Upper lobe of left lung (tissue), 6 donors: ENCODE results near the gene ATP2B2. TPM values are rescaled to one million over a fixed set of nuclear protein-coding genes. Genes with fewer than 3 reads are reported as not detected.

Source experiments
- ATAC-seq, 2 donors: fragments of 200-7000 bp; cut with Tn5 transposase; one replicate each; pipeline ENCODE4 v1.9.1; 2022; ENCODE audit warnings: mild to moderate bottlenecking in 2 of 2, moderate library complexity in 2 of 2; ENCODE audit not compliant: low FRiP score in 2 of 2
- DNase-seq, 2 donors: peaks; one replicate each; pipeline ENCODE4 v3.0.0-alpha.2; 2019 to 2020
- H3K27ac ChIP-seq, 4 donors: fragments of 200-600 bp; sonication (generic); one replicate each; pipeline ENCODE4 v1.5.1; 2016 to 2019
- H3K27me3 ChIP-seq, 4 donors: fragments of 200-600 bp; sonication (generic); one replicate each; pipeline ENCODE4 v1.5.1; 2017 to 2019
- H3K36me3 ChIP-seq, 4 donors: fragments of 200-600 bp; sonication (generic); one replicate each; pipeline ENCODE4 v1.5.1; 2016 to 2019
- H3K4me1 ChIP-seq, 4 donors: fragments of 200-600 bp; sonication (generic); one replicate each; pipeline ENCODE4 v1.5.1; 2018 to 2019
- H3K4me3 ChIP-seq, 4 donors: fragments of 200-600 bp; sonication (generic); one replicate each; pipeline ENCODE4 v1.5.1; 2017 to 2019; ENCODE audit warnings: mild to moderate bottlenecking in 2 of 4, moderate library complexity in 1 of 4
- H3K9me3 ChIP-seq, 4 donors: fragments of 200-600 bp; sonication (generic); one replicate each; pipeline ENCODE4 v1.5.1; 2018 to 2019
- CTCF ChIP-seq, 6 experiments: fragments of 450-650 bp in 4 of 6; fragments of 200-600 bp in 2 of 6; sonication (generic) in 2 of 6; IDR thresholded peaks; one replicate each; pipeline ENCODE4 v1.5.1; 2016 to 2019; ENCODE audit warnings: antibody characterized with exemption in 6 of 6
- EP300 ChIP-seq, 4 donors: sonication (generic); formaldehyde crosslinking; IDR thresholded peaks; one replicate each; pipeline ENCODE4 v1.5.1; 2017; ENCODE audit warnings: antibody characterized with exemption in 4 of 4, control low read depth in 2 of 4
- POLR2A ChIP-seq, 4 donors: fragments of 450-650 bp; IDR thresholded peaks; one replicate each; pipeline ENCODE4 v1.5.1; 2016 to 2017; ENCODE audit warnings: antibody characterized with exemption in 4 of 4, mild to moderate bottlenecking in 2 of 4
- POLR2AphosphoS5 ChIP-seq, 2 donors: sonication (generic); formaldehyde crosslinking; IDR thresholded peaks; one replicate each; pipeline ENCODE4 v1.5.1; 2017; ENCODE audit warnings: antibody characterized with exemption in 2 of 2
- WGBS, 2 donors: methylation state at CpG; one replicate each; pipeline ENCODE4 v1.1.5; 2017 to 2018; 5-methylcytosine and 5-hydroxymethylcytosine counted together
- total RNA-seq, 6 donors: library from RNA; depleted of rRNA in 4 of 6; stranded (reverse); fragments of >200 nt in 4 of 6; gene quantifications; one replicate each; pipeline versions ENCODE4 v1.1.0 to v1.2.1, GENCODE V29; 2016 to 2021
- donor health status: DM: no; HTN: no; CAD: no; lungs with moderate emphysema.
- donor health status: DM: no; HTN: yes; CAD: no; lungs with severe emphysema.

ATP2B2 gene
- total RNA-seq, 6 donors from 2014 or later: 0.13 to 0.30 TPM; not detected in 4

GRCh38 chr3:10434144-10434937 lies 71.0 kb downstream of the ATP2B2 start:
- ATAC-seq (no peak), DNase-seq (no peak)
- 88 to 96% methylated on average over 2 of the region's 2 CpGs for WGBS, 2 donors
- Histone ChIP-seq H3K4me1 (no peaks in the 10 kb centered on the region), H3K27ac (no peak overlapping the region), H3K27me3 (no peaks in the 10 kb centered on the region), H3K9me3 (no peaks in the 10 kb centered on the region), H3K36me3 (no peaks in the 10 kb centered on the region), H3K4me3 (no peak overlapping the region)
- TF ChIP-seq POLR2AphosphoS5 (IDR thresholded peaks at IDR 0.05): no peak
- no peak for TF ChIP-seq CTCF (IDR thresholded peaks at IDR 0.05)

DNA sequence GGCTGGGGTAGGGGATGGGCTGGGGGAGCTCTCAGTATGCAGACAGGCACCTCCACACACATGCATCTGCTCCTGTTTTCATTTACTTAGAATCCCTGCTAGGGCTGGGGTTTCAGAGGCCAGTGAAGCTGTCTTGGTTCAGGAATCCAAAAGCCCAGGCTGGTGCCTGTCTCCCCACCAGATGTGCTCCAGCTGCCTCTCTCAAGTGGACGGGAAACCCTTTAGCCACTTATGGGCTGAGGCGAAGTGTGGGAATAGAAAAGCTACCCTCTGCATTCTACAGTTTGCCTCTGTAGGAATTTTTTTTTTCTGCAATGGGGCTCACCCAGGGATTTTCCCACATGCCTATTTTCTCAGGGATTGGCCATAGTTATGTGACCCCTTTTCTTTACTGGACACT lies 72.5 kb downstream of the ATP2B2 start:
- ATAC-seq (no peak), DNase-seq (no peak)
- Histone ChIP-seq H3K4me1 (no peaks in the 10 kb centered on the region), H3K27ac (no peak overlapping the region), H3K27me3 (no peaks in the 10 kb centered on the region), H3K9me3 (no peaks in the 10 kb centered on the region), H3K36me3 (no peaks in the 10 kb centered on the region), H3K4me3 (no peak overlapping the region)
- TF ChIP-seq CTCF (IDR thresholded peaks at IDR 0.05) (no peak), POLR2AphosphoS5 (IDR thresholded peaks at IDR 0.05) (no peak), EP300 (IDR thresholded peaks at IDR 0.05) (no peak), POLR2A (IDR thresholded peaks at IDR 0.05) (no peak)
- WGBS, 2 donors: 54 to 65% methylated on average over 2 of the region's 2 CpGs

DNA sequence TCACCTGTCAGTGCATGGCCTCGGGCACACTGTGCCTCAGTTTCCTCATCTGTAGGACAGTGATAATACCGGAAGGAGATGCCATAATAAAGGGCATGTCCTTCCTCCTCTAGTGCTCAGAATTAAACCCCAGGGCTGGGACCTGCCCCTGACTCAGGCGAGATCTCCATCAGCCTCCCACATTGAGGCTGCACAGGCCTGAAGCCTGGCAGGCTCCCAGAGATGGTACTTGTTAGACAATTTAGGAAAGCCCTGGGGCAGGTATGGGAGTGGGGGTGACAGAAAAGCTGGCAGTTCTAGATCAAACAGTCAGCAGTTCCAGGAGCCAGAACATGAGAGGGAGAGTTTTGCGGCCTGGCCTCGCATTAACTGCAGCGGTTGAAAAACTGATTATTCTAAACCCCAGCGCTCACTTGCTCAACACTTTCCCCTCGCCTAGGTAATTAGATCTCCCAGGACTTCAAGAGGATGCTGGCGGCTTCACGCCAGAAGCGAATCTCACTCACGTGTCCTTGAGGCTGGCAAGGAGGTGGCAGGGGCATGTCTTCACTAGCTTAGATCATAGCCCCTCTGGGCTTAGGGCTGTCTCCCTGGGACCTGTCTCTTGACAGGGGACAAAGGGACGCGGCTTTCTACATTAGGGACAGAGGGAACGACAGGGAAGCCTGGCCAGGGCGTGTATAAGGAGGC lies 73.1 kb downstream of the ATP2B2 start:
- Histone ChIP-seq H3K4me3 (no peak overlapping the region), H3K36me3 (no peaks in the 10 kb centered on the region), H3K9me3 (no peaks in the 10 kb centered on the region), H3K4me1 (no peaks in the 10 kb centered on the region), H3K27me3 (no peaks in the 10 kb centered on the region), H3K27ac (no peak overlapping the region)
- ATAC-seq (no peak), DNase-seq (no peak)
- TF ChIP-seq POLR2AphosphoS5 (IDR thresholded peaks at IDR 0.05): no peak
- no peak for TF ChIP-seq EP300 (IDR thresholded peaks at IDR 0.05)
- 75 to 78% methylated on average over 12 to 16 of the region's 16 CpGs for WGBS, 2 donors

DNA sequence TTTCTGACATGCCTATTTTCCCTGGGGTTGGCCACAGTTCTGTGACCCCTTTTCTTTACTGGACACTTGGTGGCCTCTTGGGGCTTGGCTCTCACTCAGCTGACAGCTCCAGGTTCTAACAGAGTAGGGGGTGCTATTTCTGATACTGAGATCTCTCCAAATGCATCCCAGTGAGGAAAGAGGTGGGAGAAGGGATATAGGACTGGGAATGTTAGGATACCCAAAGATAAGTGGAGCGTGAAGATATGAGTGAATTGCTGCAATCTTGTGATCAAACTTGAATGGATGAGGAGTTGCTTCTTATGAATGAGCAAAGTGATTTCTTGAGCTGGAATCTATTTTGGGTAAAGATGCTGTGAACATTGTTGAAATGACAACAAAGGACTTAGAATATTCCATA lies 74.6 kb downstream of the ATP2B2 start:
- Histone ChIP-seq H3K27me3 (no peaks in the 10 kb centered on the region), H3K4me1 (no peaks in the 10 kb centered on the region), H3K36me3 (no peaks in the 10 kb centered on the region), H3K9me3 (no peaks in the 10 kb centered on the region), H3K4me3 (no peak overlapping the region), H3K27ac (no peak overlapping the region)
- WGBS, 2 donors: 93% methylated on average over 1 of the region's 1 CpG
- TF ChIP-seq POLR2AphosphoS5 (IDR thresholded peaks at IDR 0.05) (no peak), CTCF (IDR thresholded peaks at IDR 0.05) (no peak), POLR2A (IDR thresholded peaks at IDR 0.05) (no peak), EP300 (IDR thresholded peaks at IDR 0.05) (no peak)
- ATAC-seq (no peak), DNase-seq (no peak)

DNA sequence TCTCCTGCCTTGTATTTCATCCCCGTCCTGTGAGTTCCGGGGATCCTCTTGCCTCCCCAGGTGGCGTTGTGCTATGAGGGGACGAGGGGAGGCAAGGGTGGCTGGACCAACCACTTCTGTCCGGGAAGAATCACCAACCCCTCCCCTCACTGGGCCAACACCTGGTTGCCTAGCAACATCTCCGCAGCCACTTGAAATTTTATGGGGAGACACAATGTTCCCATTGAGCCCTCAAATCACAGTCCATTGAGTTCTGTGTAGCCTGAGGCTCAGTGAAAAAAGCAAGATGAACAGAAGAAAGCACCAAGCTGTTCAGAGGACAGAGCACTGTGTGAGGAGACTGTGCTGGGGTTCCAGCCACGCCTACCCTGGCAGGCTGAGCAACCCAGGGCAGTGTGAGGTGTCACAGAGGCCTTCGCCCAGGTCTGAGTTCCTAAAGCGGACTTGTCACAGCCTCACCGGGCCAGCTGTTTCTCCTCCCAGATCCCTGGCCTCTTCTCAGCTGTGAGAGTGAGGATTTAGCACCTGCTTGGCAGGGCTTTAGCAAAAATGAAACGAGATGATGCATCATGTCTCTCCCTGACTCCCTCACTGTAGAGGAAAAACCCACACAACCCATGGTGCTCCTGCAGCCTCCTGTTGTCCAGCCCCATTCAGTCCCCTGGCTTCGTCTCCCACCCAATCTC lies 76.8 kb downstream of the ATP2B2 start:
- no peak for ATAC-seq
- no peak for DNase-seq
- no peak for TF ChIP-seq EP300 (IDR thresholded peaks at IDR 0.05)
- Histone ChIP-seq H3K36me3 (no peaks in the 10 kb centered on the region), H3K4me3 (no peak overlapping the region), H3K4me1 (no peaks in the 10 kb centered on the region), H3K9me3 (no peaks in the 10 kb centered on the region), H3K27ac (no peak overlapping the region), H3K27me3 (no peaks in the 10 kb centered on the region)
- 66 to 70% methylated on average over 9 to 12 of the region's 12 CpGs for WGBS, 2 donors
